Peyer's patch (tissue), 4 donors: ENCODE results near the gene MYLK4. TPM values are rescaled to one million over a fixed set of nuclear protein-coding genes. Genes with fewer than 3 reads are reported as not detected.

Experiments used
- DNase-seq, 3 donors: peaks; one replicate each; pipeline ENCODE4 v3.0.0-alpha.2; 2017 to 2019
- H3K27ac ChIP-seq, 4 donors: fragments of 200-600 bp; sonication (generic); one replicate each; pipeline ENCODE4 v1.5.1; 2016 to 2019
- H3K27me3 ChIP-seq, 2 donors: fragments of 200-600 bp; sonication (generic); one replicate each; pipeline ENCODE4 v1.5.1; 2019
- H3K36me3 ChIP-seq, 3 donors: fragments of 200-600 bp; sonication (generic); one replicate each; pipeline ENCODE4 v1.5.1; 2016 to 2019
- H3K4me1 ChIP-seq, 4 donors: fragments of 200-600 bp; sonication (generic); one replicate each; pipeline ENCODE4 v1.5.1; 2016 to 2019
- H3K4me3 ChIP-seq, 4 donors: fragments of 200-600 bp; sonication (generic); 1 replicate in 3 of 4; 2 replicates in 1 of 4; pipeline ENCODE4 v1.5.1; 2016 to 2019; ENCODE audit warnings: mild to moderate bottlenecking in 1 of 4
- H3K9me3 ChIP-seq, 4 donors: fragments of 200-600 bp; sonication (generic); one replicate each; pipeline ENCODE4 v1.5.1; 2016 to 2019; ENCODE audit warnings: mild to moderate bottlenecking in 1 of 4
- CTCF ChIP-seq, 6 experiments: fragments of 450-650 bp in 4 of 6; fragments of 200-600 bp in 2 of 6; sonication (generic) in 1 of 6; IDR thresholded peaks; one replicate each; pipeline ENCODE4 v1.5.1; 2017 to 2019; ENCODE audit warnings: antibody characterized with exemption in 6 of 6, mild to moderate bottlenecking in 3 of 6, moderate library complexity in 1 of 6
- POLR2A ChIP-seq, 2 donors: fragments of 450-650 bp; IDR thresholded peaks; one replicate each; pipeline ENCODE4 v1.5.1; 2017; ENCODE audit warnings: antibody characterized with exemption in 2 of 2, mild to moderate bottlenecking in 2 of 2, moderate library complexity in 2 of 2
- total RNA-seq, 4 donors: library from RNA; depleted of rRNA; stranded (reverse); fragments of >200 nt; gene quantifications; one replicate each; pipeline ENCODE4 v1.1.0, GENCODE V29; 2016

The MYLK4 gene
- total RNA-seq, 4 donors from 2014 or later = 0.35 to 2.4 (median 0.81) TPM

GRCh38 chr6:2795956-2796355 is 45.2 kb upstream of the MYLK4 start:
- no peak for DNase-seq

DNA sequence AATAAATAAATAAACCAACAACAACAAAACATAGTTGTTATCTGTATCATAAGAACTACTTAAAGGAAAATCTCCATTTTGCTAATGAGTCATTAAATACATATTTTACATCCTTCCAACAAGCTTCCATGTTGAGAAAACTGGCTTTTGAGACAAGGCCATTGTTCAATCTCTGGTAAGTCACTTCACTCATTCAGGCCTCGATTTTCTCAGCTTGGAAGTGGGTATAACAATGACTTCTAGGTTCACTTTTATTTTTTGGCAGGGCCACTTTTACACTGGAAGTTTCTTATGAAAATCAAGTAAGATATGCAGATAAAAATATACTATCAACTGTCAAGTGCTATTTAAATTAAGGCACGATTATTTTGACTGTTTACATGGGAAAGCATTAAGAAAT is 44.4 kb upstream of the MYLK4 start:
- H3K27me3 ChIP-seq = no peaks in the 10 kb centered on the region
- DNase-seq = no peak
- H3K27ac ChIP-seq = no peak overlapping the region
- no peaks in the 10 kb centered on the region for H3K36me3 ChIP-seq
- H3K9me3 ChIP-seq = no peaks in the 10 kb centered on the region
- no peak for TF ChIP-seq CTCF (IDR thresholded peaks at IDR 0.05)
- TF ChIP-seq POLR2A (IDR thresholded peaks at IDR 0.05) = no peak
- H3K4me3 ChIP-seq = no peak overlapping the region
- H3K4me1 ChIP-seq = peaks cover 0 to 18% (median 0%) of the 10 kb centered on the region in 4 donors

More at GRCh38 chr6:2795956-2796355, 45.2 kb upstream of the MYLK4 start:
- no peaks in the 10 kb centered on the region for H3K27me3 ChIP-seq
- no peak overlapping the region for H3K27ac ChIP-seq
- TF ChIP-seq POLR2A (IDR thresholded peaks at IDR 0.05) = no peak
- TF ChIP-seq CTCF (IDR thresholded peaks at IDR 0.05) = no peak
- no peaks in the 10 kb centered on the region for H3K36me3 ChIP-seq
- H3K9me3 ChIP-seq = no peaks in the 10 kb centered on the region
- H3K4me3 ChIP-seq = no peak overlapping the region
- H3K4me1 ChIP-seq = peaks cover 0 to 13% (median 0%) of the 10 kb centered on the region in 4 donors

DNA sequence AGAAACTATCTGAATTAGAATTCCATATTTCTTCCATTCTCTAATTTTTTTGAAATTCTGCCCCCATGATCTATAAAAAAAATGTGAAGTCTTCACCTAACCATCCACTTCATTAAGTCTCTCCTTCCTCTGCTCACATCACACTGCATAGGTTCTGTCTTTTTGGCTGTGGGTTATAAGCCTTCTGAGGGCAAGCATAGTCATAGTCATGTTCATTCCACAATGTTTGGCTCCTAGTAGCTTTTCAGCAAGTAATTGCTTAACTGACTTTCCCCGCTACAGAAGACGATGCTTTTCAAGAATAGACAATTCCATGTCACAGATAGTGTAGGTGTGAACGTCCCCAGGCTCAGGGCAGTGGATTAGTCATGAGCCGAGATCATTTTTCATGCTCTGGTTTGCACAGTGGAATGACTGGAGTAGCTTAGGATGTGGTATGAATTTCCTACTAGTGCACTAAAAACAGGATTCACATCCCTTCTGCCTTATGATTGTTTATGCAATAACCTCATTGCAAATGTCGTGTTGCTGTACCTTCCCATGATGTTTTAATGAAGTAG is 43.5 kb upstream of the MYLK4 start:
- Histone ChIP-seq H3K4me3 (no peak overlapping the region), H3K27ac (peak overlapping the region in 1 of 4 donors; percentile 4), H3K4me1 (peaks cover 0 to 18% (median 0%) of the 10 kb centered on the region in 4 donors), H3K27me3 (no peaks in the 10 kb centered on the region), H3K9me3 (no peaks in the 10 kb centered on the region), H3K36me3 (no peaks in the 10 kb centered on the region)
- TF ChIP-seq CTCF (IDR thresholded peaks at IDR 0.05) (no peak), POLR2A (IDR thresholded peaks at IDR 0.05) (no peak)
- no peak for DNase-seq

GRCh38 chr6:2793534-2794151 is 42.9 kb upstream of the MYLK4 start:
- Histone ChIP-seq H3K9me3 (no peaks in the 10 kb centered on the region), H3K27ac (peak overlapping the region in 2 of 4 donors; percentile 4 to 36), H3K36me3 (no peaks in the 10 kb centered on the region), H3K4me1 (peaks cover 0 to 18% (median 0%) of the 10 kb centered on the region in 4 donors), H3K4me3 (no peak overlapping the region), H3K27me3 (no peaks in the 10 kb centered on the region)
- TF ChIP-seq CTCF (IDR thresholded peaks at IDR 0.05) = no peak
- no peak for TF ChIP-seq POLR2A (IDR thresholded peaks at IDR 0.05)
- peak in 2 of 3 donors; percentile 66 to 78 for DNase-seq

DNA sequence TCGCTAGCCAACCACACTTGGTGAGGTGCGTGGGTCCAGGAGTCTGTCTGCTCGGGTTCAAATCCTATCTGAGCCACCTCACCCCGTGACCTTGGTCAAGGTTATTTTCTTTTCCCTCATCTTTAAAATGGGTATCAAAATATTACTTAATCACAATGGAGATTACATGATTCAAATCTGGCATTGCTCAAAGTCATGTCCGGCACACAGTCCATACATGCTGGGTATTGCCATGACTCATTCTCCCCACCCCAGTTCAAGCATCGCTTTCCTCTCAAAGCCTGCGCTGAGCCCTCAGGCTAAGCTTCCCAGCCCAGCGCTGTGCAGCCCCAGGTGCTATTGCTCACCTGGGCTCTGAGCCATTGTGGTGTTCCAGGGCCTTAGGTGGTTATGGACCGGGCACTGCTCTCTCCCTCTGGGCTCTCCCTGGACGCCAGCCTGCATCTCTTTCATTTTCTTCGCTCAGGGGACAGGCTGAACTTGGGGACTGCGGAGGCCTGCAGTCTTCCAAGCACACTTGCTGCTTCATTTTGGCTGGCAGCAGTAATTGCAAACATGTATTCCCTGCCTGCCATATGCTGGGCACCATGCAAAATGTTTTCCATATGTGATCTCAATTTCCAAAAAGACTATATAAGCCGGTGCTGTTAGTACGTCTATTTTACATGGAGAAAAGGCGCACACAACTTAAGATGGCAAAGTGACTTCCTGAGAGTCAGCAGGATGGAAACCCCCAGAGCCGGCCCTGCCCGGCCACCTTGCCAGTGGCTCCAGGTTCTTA is 41.8 kb upstream of the MYLK4 start:
- Histone ChIP-seq H3K27me3 (no peaks in the 10 kb centered on the region), H3K4me1 (peaks cover 0 to 18% (median 0%) of the 10 kb centered on the region in 4 donors), H3K9me3 (no peaks in the 10 kb centered on the region), H3K4me3 (no peak overlapping the region), H3K27ac (peak overlapping the region in 2 of 4 donors; percentile 4 to 74), H3K36me3 (no peaks in the 10 kb centered on the region)
- no peak for DNase-seq
- TF ChIP-seq POLR2A (IDR thresholded peaks at IDR 0.05) (no peak), CTCF (IDR thresholded peaks at IDR 0.05) (no peak)
